Upper lobe of right lung (tissue), 1 donor: ENCODE measurements around the gene LUC7L. TPM values are rescaled to one million over a fixed set of nuclear protein-coding genes. Genes with fewer than 3 reads are reported as not detected.

Experiments used
- ATAC-seq: fragments of 200-7000 bp; cut with Tn5 transposase; one replicate; pipeline ENCODE4 v1.9.1; 2020; ENCODE audit warnings: mild to moderate bottlenecking, moderate library complexity
- DNase-seq: peaks from one replicate; pipeline ENCODE4 v3.0.0-alpha.2; 2020
- H3K27ac ChIP-seq: fragments of 200-600 bp; one replicate; pipeline ENCODE4 v1.8.0; 2022
- H3K27me3 ChIP-seq: fragments of 200-600 bp; one replicate; pipeline ENCODE4 v1.8.0; 2022; ENCODE audit warnings: mild to moderate bottlenecking
- H3K36me3 ChIP-seq: fragments of 200-600 bp; one replicate; pipeline ENCODE4 v1.8.0; 2022
- H3K4me1 ChIP-seq: fragments of 200-600 bp; one replicate; pipeline ENCODE4 v1.8.0; 2022
- H3K4me3 ChIP-seq: fragments of 200-600 bp; one replicate; pipeline ENCODE4 v1.8.0; 2022; ENCODE audit warnings: mild to moderate bottlenecking
- H3K9me3 ChIP-seq: fragments of 200-600 bp; one replicate; pipeline ENCODE4 v1.8.0; 2022
- intact Hi-C: fragments of 100-400 bp; cut with DNase I; formaldehyde crosslinking; loops from one replicate; pipeline ENCODE4 v1.11.0; 2022
- total RNA-seq: library from RNA; stranded (reverse); fragmentation: NEBNext Ultra II Directional; extraction: Animal tissue kit (Norgen Biotek cat#: 25700); gene quantifications from one replicate; pipeline ENCODE4 v1.2.1, GENCODE V29; 2021
- TF ChIP-seq, protein P1 (sequence below): fragments of 200-600 bp; IDR thresholded peaks from one replicate; pipeline ENCODE4 v1.8.0; 2022; ENCODE audit warnings: antibody characterized with exemption
- donor health status: DM: no; HTN: yes; CAD: no; lungs with severe emphysema.

Gene LUC7L
- total RNA-seq, 1 donor from 2014 or later = 78.8 TPM

GRCh38 chr16:273547-274421, 44.5 kb upstream of the LUC7L start:
- ATAC-seq = no peak
- DNase-seq = peak; percentile 63
- Histone ChIP-seq H3K36me3 (no peaks in the 10 kb centered on the region), H3K4me1 (no peaks in the 10 kb centered on the region), H3K27ac (no peak overlapping the region), H3K9me3 (no peaks in the 10 kb centered on the region), H3K27me3 (peaks cover 13% of the 10 kb centered on the region), H3K4me3 (no peak overlapping the region)
- intact Hi-C loops = no loop called here
- TF ChIP-seq, protein P1, sequence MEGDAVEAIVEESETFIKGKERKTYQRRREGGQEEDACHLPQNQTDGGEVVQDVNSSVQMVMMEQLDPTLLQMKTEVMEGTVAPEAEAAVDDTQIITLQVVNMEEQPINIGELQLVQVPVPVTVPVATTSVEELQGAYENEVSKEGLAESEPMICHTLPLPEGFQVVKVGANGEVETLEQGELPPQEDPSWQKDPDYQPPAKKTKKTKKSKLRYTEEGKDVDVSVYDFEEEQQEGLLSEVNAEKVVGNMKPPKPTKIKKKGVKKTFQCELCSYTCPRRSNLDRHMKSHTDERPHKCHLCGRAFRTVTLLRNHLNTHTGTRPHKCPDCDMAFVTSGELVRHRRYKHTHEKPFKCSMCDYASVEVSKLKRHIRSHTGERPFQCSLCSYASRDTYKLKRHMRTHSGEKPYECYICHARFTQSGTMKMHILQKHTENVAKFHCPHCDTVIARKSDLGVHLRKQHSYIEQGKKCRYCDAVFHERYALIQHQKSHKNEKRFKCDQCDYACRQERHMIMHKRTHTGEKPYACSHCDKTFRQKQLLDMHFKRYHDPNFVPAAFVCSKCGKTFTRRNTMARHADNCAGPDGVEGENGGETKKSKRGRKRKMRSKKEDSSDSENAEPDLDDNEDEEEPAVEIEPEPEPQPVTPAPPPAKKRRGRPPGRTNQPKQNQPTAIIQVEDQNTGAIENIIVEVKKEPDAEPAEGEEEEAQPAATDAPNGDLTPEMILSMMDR = no peak

DNA sequence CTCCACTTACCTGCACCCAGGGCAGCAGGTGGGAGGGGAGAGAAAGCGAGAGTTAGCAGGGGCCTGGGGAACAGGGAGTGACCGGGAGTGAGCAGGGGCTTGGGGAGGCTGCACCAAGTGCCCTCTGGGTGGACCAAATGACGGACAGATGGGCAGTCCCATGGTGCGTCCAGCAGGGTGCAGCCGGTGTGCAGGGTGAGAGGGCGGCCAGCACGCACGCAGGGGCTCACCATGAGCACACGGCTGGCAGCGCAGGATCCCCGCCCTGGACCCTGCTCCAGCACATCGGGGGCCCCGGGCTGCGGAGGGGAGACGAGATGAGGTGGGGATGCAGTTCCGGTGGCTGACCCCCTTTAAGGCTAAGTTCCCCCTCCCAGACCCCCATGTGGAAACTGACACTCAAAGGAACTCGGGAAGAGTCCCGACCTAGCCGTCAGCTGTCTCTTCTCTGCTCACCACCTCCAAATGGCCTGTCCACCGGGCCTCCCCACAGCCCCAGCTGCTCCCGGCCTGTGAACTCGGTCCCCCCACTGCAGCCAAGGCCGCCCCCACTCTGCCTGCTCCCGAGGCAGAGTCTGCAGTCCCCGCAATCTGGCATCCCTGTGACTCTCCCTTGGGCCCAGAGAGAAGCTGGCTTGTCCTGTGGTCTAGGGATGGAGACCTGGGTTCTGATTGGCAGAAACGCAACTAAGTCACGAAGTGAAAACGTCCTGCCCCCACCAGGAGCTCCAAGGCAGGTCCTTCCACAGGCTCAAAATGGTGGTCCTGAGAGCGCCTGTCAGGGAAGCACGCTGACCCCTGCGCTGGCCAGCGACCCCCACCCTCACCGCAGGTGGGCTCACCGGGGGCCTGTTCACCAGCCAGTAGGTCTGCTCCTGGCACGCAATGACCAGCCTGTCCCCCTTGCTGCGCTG, 43.6 kb upstream of the LUC7L start:
- ATAC-seq (no peak), DNase-seq (no peak)
- Histone ChIP-seq H3K9me3 (no peaks in the 10 kb centered on the region), H3K4me1 (no peaks in the 10 kb centered on the region), H3K4me3 (no peak overlapping the region), H3K36me3 (no peaks in the 10 kb centered on the region), H3K27ac (no peak overlapping the region), H3K27me3 (peaks cover 13% of the 10 kb centered on the region)
- TF ChIP-seq, protein P1 = no peak
- intact Hi-C loops = no loop called here

DNA sequence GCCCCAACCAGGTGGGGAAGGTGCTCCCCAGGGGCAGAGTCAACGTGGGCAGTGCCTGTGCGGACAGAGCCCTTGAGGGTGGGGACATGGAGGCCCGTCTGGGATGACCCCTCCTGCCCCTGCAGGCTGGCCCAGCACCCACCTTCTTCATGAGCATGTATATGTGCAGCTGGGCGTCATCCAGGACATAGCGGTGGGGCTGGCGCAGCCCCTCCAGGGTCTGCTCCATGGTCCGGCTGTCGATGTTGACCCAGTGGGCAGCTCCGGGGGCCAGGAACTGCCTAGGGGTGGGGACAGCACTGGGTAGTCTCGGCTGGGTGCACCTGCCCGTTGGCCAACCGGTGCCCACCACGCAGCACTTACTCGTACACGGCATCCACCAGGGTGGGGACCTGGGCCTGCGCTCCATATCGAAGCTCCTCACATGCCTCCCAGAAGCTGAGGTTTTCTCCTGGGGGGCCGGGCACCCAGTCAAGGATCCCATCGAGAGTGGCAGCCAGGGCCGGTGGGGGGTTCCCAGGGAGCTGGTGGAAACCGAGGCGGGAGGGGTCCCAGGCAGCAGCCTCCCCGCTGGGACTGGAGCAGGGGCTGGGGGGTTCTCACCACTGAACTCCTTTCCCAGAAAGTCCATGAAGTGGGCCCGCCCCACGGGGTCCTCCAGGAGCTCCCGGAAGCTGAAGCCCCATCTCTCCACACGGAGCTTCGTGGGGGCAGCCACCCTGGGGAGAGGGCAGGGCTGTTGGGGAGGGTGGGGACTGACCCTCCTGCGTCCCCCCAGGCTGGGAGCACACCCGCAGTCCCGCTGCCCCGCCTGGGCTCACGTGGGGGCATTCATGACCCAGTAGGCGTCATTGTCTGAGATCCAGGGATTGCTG, 41.4 kb upstream of the LUC7L start:
- no peaks in the 10 kb centered on the region for H3K4me1 ChIP-seq
- DNase-seq (peak; percentile 63), ATAC-seq (no peak)
- no peaks in the 10 kb centered on the region for H3K36me3 ChIP-seq
- H3K4me3 ChIP-seq = no peak overlapping the region
- TF ChIP-seq, protein P1 = no peak
- no peaks in the 10 kb centered on the region for H3K9me3 ChIP-seq
- H3K27ac ChIP-seq = no peak overlapping the region
- intact Hi-C loops = no loop called here
- H3K27me3 ChIP-seq = peaks cover 13% of the 10 kb centered on the region

- TF ChIP-seq, protein P1 = no peak
- intact Hi-C loops = no loop called here
- H3K27ac ChIP-seq = no peak overlapping the region
- no peaks in the 10 kb centered on the region for H3K9me3 ChIP-seq
- H3K27me3 ChIP-seq = peaks cover 3% of the 10 kb centered on the region
- peaks cover 4% of the 10 kb centered on the region for H3K36me3 ChIP-seq
- DNase-seq (no peak), ATAC-seq (no peak)
- no peaks in the 10 kb centered on the region for H3K4me1 ChIP-seq
- no peak overlapping the region for H3K4me3 ChIP-seq
These were observed 40.0 kb upstream of the LUC7L start for GRCh38 chr16:269061-269796.
